SK-N-MC (cell line): ENCODE data around the gene MAGI2.

Experiments used
- EZH2 ChIP-seq: fragments of 200-600 bp; sonication (generic); IDR thresholded peaks from one replicate; pipeline ENCODE4 v1.6.1; 2017; ENCODE audit warnings: antibody characterized with exemption
- POLR2AphosphoS5 ChIP-seq: IDR thresholded peaks from 2 replicates; pipeline ENCODE4 v1.6.1; 2012; ENCODE audit warnings: mild to moderate bottlenecking, low read depth, low read length, borderline replicate concordance

DNA sequence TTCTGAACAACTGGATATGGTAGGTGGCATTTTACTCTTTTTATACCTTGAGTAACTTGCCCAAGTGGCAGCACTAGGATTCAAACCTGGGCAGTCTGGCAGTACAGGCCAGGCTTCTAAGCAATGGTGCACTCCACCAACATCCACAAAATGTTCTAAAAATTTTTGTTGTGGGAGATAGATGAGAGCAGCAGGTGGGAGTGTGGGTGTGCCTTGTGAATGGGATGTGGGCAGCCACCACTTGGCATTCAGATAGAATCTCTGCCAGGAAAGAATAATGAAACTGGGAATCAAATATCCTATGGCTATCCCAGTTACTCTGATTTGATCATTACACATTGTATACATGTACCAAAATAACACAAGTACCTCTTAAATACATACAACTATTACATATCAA lies 810.7 kb downstream of the MAGI2 start:
- no peak for TF ChIP-seq EZH2
- no peak for TF ChIP-seq POLR2AphosphoS5
